Measurements from ENCODE around the gene UBE2J1. TPM values are rescaled to one million over a fixed set of nuclear protein-coding genes. Genes with fewer than 3 reads are reported as not detected.

Gene UBE2J1
- total RNA-seq, 1 experiment from 2014 or later: 22.4 TPM

DNA sequence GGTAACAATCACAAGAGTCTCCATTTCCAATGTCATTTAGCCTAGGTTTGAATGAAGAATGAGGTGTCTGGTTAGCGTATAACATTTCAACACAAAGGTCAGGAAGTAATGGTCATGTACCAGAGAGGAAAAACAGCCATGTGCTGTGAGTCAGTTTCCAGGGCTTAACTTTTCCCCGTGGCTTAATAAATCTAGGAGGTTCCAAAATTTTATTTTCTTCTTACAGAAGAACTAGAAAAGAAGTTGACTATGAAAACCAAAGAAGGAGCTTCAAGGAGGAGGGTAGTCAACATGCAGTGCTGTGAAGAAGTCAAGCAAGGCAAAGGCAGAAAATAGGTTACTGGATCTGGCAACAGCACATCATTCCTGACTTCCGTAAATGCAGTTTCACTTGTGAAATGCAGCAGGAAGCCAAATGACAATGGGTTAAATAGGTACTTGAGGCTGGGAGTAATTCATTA is 29.0 kb downstream of the UBE2J1 start:
- H3K9me3 ChIP-seq (ENCODE audit: low read length): no peaks in the 10 kb centered on the region
- TF ChIP-seq EZH2phosphoT487 (IDR thresholded peaks at IDR 0.05; ENCODE audit: borderline replicate concordance, low read length) (no peak), EZH2 (IDR thresholded peaks at IDR 0.05; ENCODE audit: low read length, unreplicated experiment) (no peak)
- TF ChIP-seq, protein P1, sequence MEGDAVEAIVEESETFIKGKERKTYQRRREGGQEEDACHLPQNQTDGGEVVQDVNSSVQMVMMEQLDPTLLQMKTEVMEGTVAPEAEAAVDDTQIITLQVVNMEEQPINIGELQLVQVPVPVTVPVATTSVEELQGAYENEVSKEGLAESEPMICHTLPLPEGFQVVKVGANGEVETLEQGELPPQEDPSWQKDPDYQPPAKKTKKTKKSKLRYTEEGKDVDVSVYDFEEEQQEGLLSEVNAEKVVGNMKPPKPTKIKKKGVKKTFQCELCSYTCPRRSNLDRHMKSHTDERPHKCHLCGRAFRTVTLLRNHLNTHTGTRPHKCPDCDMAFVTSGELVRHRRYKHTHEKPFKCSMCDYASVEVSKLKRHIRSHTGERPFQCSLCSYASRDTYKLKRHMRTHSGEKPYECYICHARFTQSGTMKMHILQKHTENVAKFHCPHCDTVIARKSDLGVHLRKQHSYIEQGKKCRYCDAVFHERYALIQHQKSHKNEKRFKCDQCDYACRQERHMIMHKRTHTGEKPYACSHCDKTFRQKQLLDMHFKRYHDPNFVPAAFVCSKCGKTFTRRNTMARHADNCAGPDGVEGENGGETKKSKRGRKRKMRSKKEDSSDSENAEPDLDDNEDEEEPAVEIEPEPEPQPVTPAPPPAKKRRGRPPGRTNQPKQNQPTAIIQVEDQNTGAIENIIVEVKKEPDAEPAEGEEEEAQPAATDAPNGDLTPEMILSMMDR (conservative IDR thresholded peaks at IDR 0.05; ENCODE audit: low read depth, low read length): no peak
- intact Hi-C loops (cut with micrococcal nuclease): no loop called here
- POLR2A ChIA-PET (ENCODE audit: unreplicated experiment): no interaction called here
- H3K9me2 ChIP-seq (replicated peaks; ENCODE audit: low read length): no peaks in the 10 kb centered on the region
- H3K4me3 ChIP-seq (ENCODE audit: low read length): no peak overlapping the region
- H3F3A ChIP-seq (ENCODE audit: low read length, unreplicated experiment): no peaks in the 10 kb centered on the region
- no peaks in the 10 kb centered on the region for H3K27me3 ChIP-seq (ENCODE audit: low read length)
- no peak overlapping the region for H2AFZ ChIP-seq (ENCODE audit: low read length)
- no peaks in the 10 kb centered on the region for H3K36me3 ChIP-seq (ENCODE audit: low read depth, low read length)
- ATAC-seq: no peak
- no TSS peak for BruUV-seq (replicated peaks)
- H3K4me1 ChIP-seq (ENCODE audit: insufficient read depth, low read length): no peaks in the 10 kb centered on the region
- no peak for DNase-seq
- CTCF ChIA-PET: no interaction called here
- H4K20me1 ChIP-seq (ENCODE audit: low read length): no peaks in the 10 kb centered on the region
- no peak overlapping the region for H3K4me2 ChIP-seq (ENCODE audit: low read length)
- no peak overlapping the region for H3K9ac ChIP-seq (ENCODE audit: low read length)
- H3K27ac ChIP-seq (ENCODE audit: low read length): no peak overlapping the region
- no peaks in the 10 kb centered on the region for H3K79me2 ChIP-seq (ENCODE audit: low read length)

DNA sequence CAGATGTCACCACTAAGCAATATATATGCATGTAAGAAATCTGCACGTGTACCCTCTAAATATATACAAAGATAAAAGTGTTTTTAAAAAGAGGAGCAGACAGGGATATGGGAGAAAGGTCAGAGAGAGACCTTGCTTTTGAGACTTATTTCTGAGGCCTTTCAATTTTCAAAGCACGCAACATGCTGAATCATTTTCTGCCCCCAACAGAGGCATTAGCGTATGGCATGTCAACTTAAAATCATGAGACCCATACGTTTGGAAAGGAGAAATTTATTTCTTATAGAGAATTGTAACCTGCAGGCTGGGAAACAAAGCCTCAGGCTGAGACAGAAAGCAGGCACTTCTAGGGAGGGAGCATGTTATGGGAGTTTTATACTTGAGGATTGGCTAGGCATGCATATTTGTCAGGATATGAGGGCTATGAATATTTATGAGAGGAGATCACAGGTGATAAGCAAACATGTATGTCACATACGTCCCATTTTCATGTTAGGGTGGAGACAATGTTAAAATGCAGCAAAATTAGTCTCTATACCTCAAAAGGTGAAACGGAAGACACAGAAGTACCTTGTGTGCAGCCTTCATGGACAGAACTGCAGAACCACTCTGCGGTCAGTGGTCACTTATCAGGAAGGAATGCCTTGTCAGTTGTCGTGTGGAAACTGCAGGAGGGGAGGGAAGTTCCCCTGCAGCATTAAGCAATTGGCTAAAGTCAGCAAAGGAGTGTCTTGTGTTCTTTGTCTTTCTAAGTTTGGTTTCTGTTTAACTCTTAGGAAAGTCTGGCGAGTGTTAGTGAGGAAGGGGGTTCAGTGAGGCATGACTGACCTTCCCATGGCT is 31.2 kb downstream of the UBE2J1 start:
- BruUV-seq (replicated peaks): no TSS peak
- H3K4me2 ChIP-seq (ENCODE audit: low read length): no peak overlapping the region
- ChIA-PET CTCF (no interaction called here), POLR2A (ENCODE audit: unreplicated experiment) (no interaction called here)
- intact Hi-C loops (cut with micrococcal nuclease): no loop called here
- no peak overlapping the region for H3K4me3 ChIP-seq (ENCODE audit: low read length)
- no peaks in the 10 kb centered on the region for H3K36me3 ChIP-seq (ENCODE audit: low read depth, low read length)
- H3K4me1 ChIP-seq (ENCODE audit: insufficient read depth, low read length): no peaks in the 10 kb centered on the region
- H3K9me3 ChIP-seq (ENCODE audit: low read length): no peaks in the 10 kb centered on the region
- H3K9ac ChIP-seq (ENCODE audit: low read length): no peak overlapping the region
- no peaks in the 10 kb centered on the region for H4K20me1 ChIP-seq (ENCODE audit: low read length)
- ATAC-seq (no peak), DNase-seq (no peak)
- TF ChIP-seq, protein P1 (conservative IDR thresholded peaks at IDR 0.05; ENCODE audit: low read depth, low read length): no peak
- no peaks in the 10 kb centered on the region for H3K79me2 ChIP-seq (ENCODE audit: low read length)
- H3K9me2 ChIP-seq (replicated peaks; ENCODE audit: low read length): no peaks in the 10 kb centered on the region
- H2AFZ ChIP-seq (ENCODE audit: low read length): no peak overlapping the region
- no peaks in the 10 kb centered on the region for H3F3A ChIP-seq (ENCODE audit: low read length, unreplicated experiment)
- no peaks in the 10 kb centered on the region for H3K27me3 ChIP-seq (ENCODE audit: low read length)
- no peak overlapping the region for H3K27ac ChIP-seq (ENCODE audit: low read length)

DNA sequence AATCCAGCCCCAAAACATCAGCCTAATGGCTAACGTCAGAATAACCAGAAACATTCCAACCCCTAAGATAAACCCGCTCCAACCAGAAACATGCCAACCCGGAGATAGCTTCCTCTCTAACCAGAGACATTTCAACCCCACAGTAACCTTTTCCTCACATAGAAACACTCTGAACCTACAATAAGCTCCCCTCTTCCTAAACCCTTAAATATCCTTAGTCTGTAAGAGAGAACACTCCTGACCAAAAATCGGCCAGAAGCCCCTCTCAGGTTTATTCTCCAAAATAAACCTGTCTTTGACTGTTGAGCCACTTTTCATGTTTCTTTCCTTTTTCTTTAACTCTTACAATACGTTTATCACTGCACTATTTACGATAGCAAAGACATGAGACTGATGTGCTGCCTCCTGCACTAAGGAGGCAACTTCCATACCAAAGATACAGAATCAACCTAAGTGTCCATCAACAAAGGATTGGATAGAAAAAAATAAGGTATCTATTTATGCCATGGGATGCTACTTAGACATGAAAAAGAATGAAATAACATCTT is 32.4 kb downstream of the UBE2J1 start:
- Histone ChIP-seq H3K4me1 (ENCODE audit: insufficient read depth, low read length) (no peaks in the 10 kb centered on the region), H3K36me3 (ENCODE audit: low read depth, low read length) (no peaks in the 10 kb centered on the region), H3K27me3 (ENCODE audit: low read length) (no peaks in the 10 kb centered on the region), H3K4me2 (ENCODE audit: low read length) (no peak overlapping the region), H3K27ac (ENCODE audit: low read length) (no peak overlapping the region), H3K4me3 (ENCODE audit: low read length) (no peak overlapping the region), H3K9me3 (ENCODE audit: low read length) (no peaks in the 10 kb centered on the region), H3K9me2 (replicated peaks; ENCODE audit: low read length) (no peaks in the 10 kb centered on the region), H3F3A (ENCODE audit: low read length, unreplicated experiment) (no peaks in the 10 kb centered on the region), H2AFZ (ENCODE audit: low read length) (no peak overlapping the region), H4K20me1 (ENCODE audit: low read length) (no peaks in the 10 kb centered on the region), H3K9ac (ENCODE audit: low read length) (no peak overlapping the region), H3K79me2 (ENCODE audit: low read length) (no peaks in the 10 kb centered on the region)
- no peak for DNase-seq
- no peak for ATAC-seq
- ChIA-PET POLR2A (ENCODE audit: unreplicated experiment) (no interaction called here), CTCF (no interaction called here)
- intact Hi-C loops (cut with micrococcal nuclease): no loop called here
- TF ChIP-seq, protein P1 (conservative IDR thresholded peaks at IDR 0.05; ENCODE audit: low read depth, low read length): no peak
- TF ChIP-seq EZH2phosphoT487 (IDR thresholded peaks at IDR 0.05; ENCODE audit: borderline replicate concordance, low read length): no peak
- TF ChIP-seq EZH2 (IDR thresholded peaks at IDR 0.05; ENCODE audit: low read length, unreplicated experiment): no peak
- BruUV-seq (replicated peaks): no TSS peak
